Brain microvascular endothelial cell (primary cell): ENCODE data around the gene PARD3.
A peak's percentile ranks its signal among the peaks of the same experiment; 100 is the strongest.

ENCODE experiments used
- DNase-seq: peaks from one replicate; pipeline ENCODE4 v3.0.0-alpha.2; 2020
- H3K27ac ChIP-seq: fragments of 250-450 bp; sonication (Bioruptor Pico); 2 replicates; pipeline ENCODE4 v1.5.1; 2020; ENCODE audit warnings: mild to moderate bottlenecking, moderate library complexity
- H3K27me3 ChIP-seq: fragments of 250-450 bp; sonication (Bioruptor Pico); replicated peaks from 2 replicates; pipeline ENCODE4 v1.5.1; 2020; ENCODE audit warnings: mild to moderate bottlenecking
- H3K36me3 ChIP-seq: fragments of 250-450 bp; sonication (Bioruptor Pico); replicated peaks from 2 replicates; pipeline ENCODE4 v1.5.1; 2020; ENCODE audit warnings: mild to moderate bottlenecking
- H3K4me3 ChIP-seq: 2 replicates; pipeline ENCODE4 v1.5.1; 2011; ENCODE audit warnings: low read depth, mild to moderate bottlenecking, control low read depth, low read length, moderate library complexity
- CTCF ChIP-seq: IDR thresholded peaks from 2 replicates; pipeline ENCODE4 v1.5.1; 2011; ENCODE audit warnings: low read depth, mild to moderate bottlenecking, moderate library complexity, low read length, control low read depth, inconsistent platforms; ENCODE audit errors: missing control alignments
- in situ Hi-C: cut with HindIII; loops from 2 replicates; pipeline ENCODE4 v1.10.0; 2017; ENCODE audit warnings: low sequenced_read_pairs, low pct_ligation_motif_present

PARD3 gene

GRCh38 chr10:34555653-34556052, 259.4 kb downstream of the PARD3 start:
- no peak overlapping the region for H3K4me3 ChIP-seq
- peak overlapping the region; percentile 67 for H3K27ac ChIP-seq
- TF ChIP-seq CTCF = no peak
- in situ Hi-C loops = no loop called here
- no peak for DNase-seq
- no peaks in the 10 kb centered on the region for H3K36me3 ChIP-seq
- no peaks in the 10 kb centered on the region for H3K27me3 ChIP-seq

GRCh38 chr10:34553747-34554146, 261.3 kb downstream of the PARD3 start:
- in situ Hi-C loops = no loop called here
- H3K36me3 ChIP-seq = no peaks in the 10 kb centered on the region
- H3K4me3 ChIP-seq = no peak overlapping the region
- no peak overlapping the region for H3K27ac ChIP-seq
- no peak for DNase-seq
- no peak for TF ChIP-seq CTCF
- H3K27me3 ChIP-seq = no peaks in the 10 kb centered on the region

- TF ChIP-seq CTCF = no peak
- in situ Hi-C loops = no loop called here
- no peak for DNase-seq
- Histone ChIP-seq H3K36me3 (no peaks in the 10 kb centered on the region), H3K27ac (no peak overlapping the region), H3K27me3 (no peaks in the 10 kb centered on the region), H3K4me3 (no peak overlapping the region)
Observed at GRCh38 chr10:34551295-34551694, 263.8 kb downstream of the PARD3 start.

- Histone ChIP-seq H3K27me3 (no peaks in the 10 kb centered on the region), H3K4me3 (no peak overlapping the region), H3K27ac (no peak overlapping the region), H3K36me3 (no peaks in the 10 kb centered on the region)
- in situ Hi-C loops = no loop called here
- no peak for TF ChIP-seq CTCF
- DNase-seq = no peak
Observed at GRCh38 chr10:34549953-34550352, 265.1 kb downstream of the PARD3 start.

GRCh38 chr10:34549001-34549400, 266.1 kb downstream of the PARD3 start:
- Histone ChIP-seq H3K27me3 (no peaks in the 10 kb centered on the region), H3K36me3 (no peaks in the 10 kb centered on the region), H3K27ac (no peak overlapping the region), H3K4me3 (no peak overlapping the region)
- DNase-seq = no peak
- TF ChIP-seq CTCF = no peak
- in situ Hi-C loops = no loop called here

- no peak for DNase-seq
- in situ Hi-C loops = no loop called here
- Histone ChIP-seq H3K36me3 (no peaks in the 10 kb centered on the region), H3K27me3 (no peaks in the 10 kb centered on the region), H3K27ac (no peak overlapping the region), H3K4me3 (no peak overlapping the region)
- TF ChIP-seq CTCF = no peak
Observed at GRCh38 chr10:34548466-34548865, 266.6 kb downstream of the PARD3 start.
